Measurements from ENCODE around the gene ASIC1. TPM values are rescaled to one million over a fixed set of nuclear protein-coding genes. Genes with fewer than 3 reads are reported as not detected.

The ASIC1 gene
- total RNA-seq, 4 donors from 2014 or later: 0.59 to 2.2 (median 1.5) TPM

GRCh38 chr12:50069539-50069938, 12.1 kb downstream of the ASIC1 start:
- H3K27me3 ChIP-seq: no peaks in the 10 kb centered on the region
- peaks cover 10% of the 10 kb centered on the region for H3K4me1 ChIP-seq
- no peak overlapping the region for H3K4me3 ChIP-seq
- no peak for DNase-seq (ENCODE audit: low spot score in 2 of 2)
- H3K9me3 ChIP-seq: no peaks in the 10 kb centered on the region
- no peak overlapping the region for H3K27ac ChIP-seq
- TF ChIP-seq POLR2AphosphoS5 (IDR thresholded peaks at IDR 0.05) (no peak), CTCF (IDR thresholded peaks at IDR 0.05) (no peak), POLR2A (IDR thresholded peaks at IDR 0.05) (no peak), EP300 (IDR thresholded peaks at IDR 0.05) (no peak)
- 97% methylated on average over 3 of the region's 3 CpGs for WGBS
- no peaks in the 10 kb centered on the region for H3K36me3 ChIP-seq

GRCh38 chr12:50070314-50071060, 13.1 kb downstream of the ASIC1 start:
- Histone ChIP-seq H3K4me3 (no peak overlapping the region), H3K27me3 (no peaks in the 10 kb centered on the region), H3K36me3 (no peaks in the 10 kb centered on the region), H3K4me1 (peaks cover 14% of the 10 kb centered on the region), H3K27ac (no peak overlapping the region), H3K9me3 (no peaks in the 10 kb centered on the region)
- DNase-seq (ENCODE audit: low spot score in 2 of 2): peak; percentile 89 to 91
- WGBS: 32% methylated on average over 9 of the region's 9 CpGs
- TF ChIP-seq POLR2A (IDR thresholded peaks at IDR 0.05) (no peak), EP300 (IDR thresholded peaks at IDR 0.05) (no peak), POLR2AphosphoS5 (IDR thresholded peaks at IDR 0.05) (no peak), CTCF (IDR thresholded peaks at IDR 0.05) (peak; percentile 77 to 94)

- no peak overlapping the region for H3K4me3 ChIP-seq
- H3K4me1 ChIP-seq: peaks cover 16% of the 10 kb centered on the region
- no peak for DNase-seq (ENCODE audit: low spot score in 2 of 2)
- H3K27me3 ChIP-seq: no peaks in the 10 kb centered on the region
- H3K27ac ChIP-seq: no peak overlapping the region
- WGBS: 73% methylated on average over 9 of the region's 10 CpGs
- no peaks in the 10 kb centered on the region for H3K36me3 ChIP-seq
- no peaks in the 10 kb centered on the region for H3K9me3 ChIP-seq
- TF ChIP-seq POLR2AphosphoS5 (IDR thresholded peaks at IDR 0.05): no peak
- no peak for TF ChIP-seq POLR2A (IDR thresholded peaks at IDR 0.05)
- TF ChIP-seq CTCF (IDR thresholded peaks at IDR 0.05): no peak
- no peak for TF ChIP-seq EP300 (IDR thresholded peaks at IDR 0.05)
Measured at GRCh38 chr12:50072198-50072907, 15.0 kb downstream of the ASIC1 start.

GRCh38 chr12:50073206-50073605, 15.8 kb downstream of the ASIC1 start:
- H3K4me3 ChIP-seq: no peak overlapping the region
- no peaks in the 10 kb centered on the region for H3K27me3 ChIP-seq
- H3K27ac ChIP-seq: no peak overlapping the region
- 69% methylated on average over 5 of the region's 7 CpGs for WGBS
- no peaks in the 10 kb centered on the region for H3K9me3 ChIP-seq
- DNase-seq (ENCODE audit: low spot score in 2 of 2): no peak
- H3K36me3 ChIP-seq: no peaks in the 10 kb centered on the region
- no peak for TF ChIP-seq EP300 (IDR thresholded peaks at IDR 0.05)
- no peak for TF ChIP-seq POLR2A (IDR thresholded peaks at IDR 0.05)
- TF ChIP-seq CTCF (IDR thresholded peaks at IDR 0.05): no peak
- no peak for TF ChIP-seq POLR2AphosphoS5 (IDR thresholded peaks at IDR 0.05)
- H3K4me1 ChIP-seq: peaks cover 16% of the 10 kb centered on the region

- no peak overlapping the region for H3K27ac ChIP-seq
- H3K27me3 ChIP-seq: no peaks in the 10 kb centered on the region
- no peak for DNase-seq (ENCODE audit: low spot score in 2 of 2)
- H3K36me3 ChIP-seq: no peaks in the 10 kb centered on the region
- no peaks in the 10 kb centered on the region for H3K9me3 ChIP-seq
- peaks cover 16% of the 10 kb centered on the region for H3K4me1 ChIP-seq
- no peak overlapping the region for H3K4me3 ChIP-seq
- 90% methylated on average over 6 of the region's 10 CpGs for whole genome bisulfite sequencing
- TF ChIP-seq POLR2AphosphoS5 (IDR thresholded peaks at IDR 0.05) (no peak), POLR2A (IDR thresholded peaks at IDR 0.05) (no peak), CTCF (IDR thresholded peaks at IDR 0.05) (no peak)
Measured at GRCh38 chr12:50073712-50074111, 16.3 kb downstream of the ASIC1 start.
